SKM-1 treated with dmso at 0.1 percent for 144 hours (cell line): ENCODE measurements around the gene MAJIN.

Experiments used
- DNase-seq: peaks from one replicate; lab custom pipeline; 2025; ENCODE audit not compliant: unreplicated experiment; lab: John Stamatoyannopoulos, UW

Gene MAJIN

DNA sequence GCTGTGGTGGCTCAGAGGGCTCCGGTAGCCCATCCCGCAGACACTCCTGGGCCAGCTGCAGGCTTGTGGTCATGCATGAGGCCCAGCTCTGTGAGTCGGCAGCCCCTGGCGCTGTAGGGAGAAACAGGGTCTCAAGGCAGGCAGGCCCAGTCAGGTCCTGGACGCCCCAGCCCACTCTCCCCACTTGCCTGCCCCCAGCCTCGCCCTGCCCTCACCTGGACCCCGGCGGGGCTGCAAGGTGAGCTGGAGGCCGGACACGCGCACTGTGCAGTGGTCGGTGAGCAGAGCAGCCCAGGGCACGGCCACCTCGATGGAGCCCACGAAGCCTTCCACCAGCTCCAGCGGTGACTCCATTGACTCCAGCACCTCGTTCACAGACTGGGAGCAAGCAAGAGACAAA is 57.8 kb downstream of the MAJIN start:
- no peak for DNase-seq

- no peak for DNase-seq
Measured at GRCh38 chr11:64913171-64913727, 58.7 kb downstream of the MAJIN start.

- DNase-seq, result no peak
Measured at GRCh38 chr11:64911689-64912088, 60.2 kb downstream of the MAJIN start.

DNA sequence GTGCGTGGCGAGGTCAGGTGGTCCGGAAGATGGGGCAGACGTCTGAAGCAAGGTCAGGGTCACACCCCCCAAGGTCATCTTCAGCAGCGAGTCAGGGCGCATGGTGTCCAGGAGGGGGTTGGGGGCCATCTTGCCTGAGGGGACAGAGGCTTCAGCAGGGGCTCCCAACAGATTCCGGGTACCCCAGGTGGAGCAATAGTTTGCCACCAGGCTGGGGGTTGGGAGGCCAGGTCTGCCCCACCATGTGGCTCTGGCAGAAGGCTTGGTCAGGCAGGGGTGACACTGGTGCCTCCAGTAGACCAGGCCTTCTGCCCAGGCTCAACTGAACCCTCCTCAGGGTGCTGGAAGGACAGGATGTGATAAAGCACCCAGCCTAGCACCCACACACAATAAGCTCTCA is 60.8 kb downstream of the MAJIN start:
- no peak for DNase-seq

GRCh38 chr11:64910451-64911093 is 61.3 kb downstream of the MAJIN start:
- no peak for DNase-seq

- no peak for DNase-seq
Measured at GRCh38 chr11:64909653-64910343, 62.1 kb downstream of the MAJIN start.

GRCh38 chr11:64908766-64909165 is 63.1 kb downstream of the MAJIN start:
- DNase-seq, result no peak

GRCh38 chr11:64906314-64906635 is 65.6 kb downstream of the MAJIN start:
- DNase-seq, result no peak

- DNase-seq, result no peak
Measured at GRCh38 chr11:64905516-64906313, 66.2 kb downstream of the MAJIN start.

DNA sequence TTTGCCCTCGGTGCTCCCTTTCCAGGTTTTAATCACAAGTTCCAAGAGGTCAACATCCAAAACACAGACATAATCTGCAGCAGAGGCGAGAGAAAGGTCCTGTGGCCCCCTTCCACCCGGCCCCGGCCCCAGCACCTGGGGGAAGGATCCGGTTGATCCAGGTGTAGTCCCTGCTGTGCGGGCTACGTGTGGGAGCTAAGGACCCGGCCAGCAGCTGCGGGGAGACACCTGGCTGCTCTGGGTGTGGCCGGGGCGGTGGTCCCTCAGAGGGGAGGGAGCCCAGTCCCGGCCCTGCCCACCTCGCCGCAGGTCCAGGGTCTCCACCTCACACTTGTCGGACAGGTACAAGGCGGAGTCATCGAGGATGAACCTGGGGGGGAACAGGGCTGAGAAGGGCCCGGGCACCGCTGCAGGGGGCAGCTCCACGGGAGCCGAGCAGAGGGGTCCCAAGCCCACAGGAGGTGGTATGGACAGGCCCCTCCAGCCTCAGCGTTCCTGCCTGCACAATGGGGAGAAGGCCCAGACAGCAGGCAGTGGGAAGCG is 68.5 kb downstream of the MAJIN start:
- DNase-seq, result no peak

DNA sequence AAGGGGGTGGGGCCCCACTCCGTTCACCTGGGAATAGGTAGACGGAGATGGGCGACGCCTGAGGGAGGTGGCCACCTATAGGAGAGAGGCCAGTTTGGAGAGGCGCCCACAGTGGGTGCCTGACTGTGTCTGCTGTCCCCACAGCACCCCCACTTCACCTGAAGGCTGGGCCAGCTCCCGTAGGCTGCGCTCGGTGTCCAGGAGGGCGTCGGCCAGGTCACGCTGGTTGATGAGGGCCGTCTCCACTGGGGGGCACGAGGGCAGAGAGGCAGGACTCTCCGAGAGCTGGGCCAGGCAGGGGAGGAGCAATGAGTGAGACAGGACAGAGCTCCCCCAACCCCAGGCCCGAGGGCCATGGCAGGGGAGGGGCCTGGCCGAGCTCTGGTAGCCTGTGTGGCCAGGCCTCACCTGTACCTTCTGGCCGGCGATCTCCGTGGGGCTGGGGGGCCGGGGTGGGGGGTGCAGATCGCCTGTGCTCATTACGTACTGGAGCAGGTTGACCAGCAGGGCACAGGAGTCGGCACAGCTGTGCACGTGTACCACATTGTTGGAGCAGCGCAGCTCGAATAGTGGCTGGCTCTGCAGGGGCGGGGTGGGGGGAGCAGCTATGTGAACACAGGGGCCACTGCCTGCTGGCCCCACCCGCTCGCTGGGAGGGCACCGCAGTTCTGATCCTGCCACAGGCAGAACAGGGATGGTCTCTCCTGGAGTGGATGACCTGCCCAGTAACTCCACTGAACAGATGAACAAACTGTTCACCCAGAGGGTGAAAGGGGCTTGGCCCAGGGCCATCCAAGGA is 69.6 kb downstream of the MAJIN start:
- DNase-seq, result no peak

- DNase-seq, result no peak
Measured at GRCh38 chr11:64900774-64901173, 71.1 kb downstream of the MAJIN start.

- no peak for DNase-seq
Measured at GRCh38 chr11:64900263-64900678, 71.6 kb downstream of the MAJIN start.

GRCh38 chr11:64898541-64898940 is 73.4 kb downstream of the MAJIN start:
- no peak for DNase-seq

GRCh38 chr11:64898076-64898445 is 73.8 kb downstream of the MAJIN start:
- no peak for DNase-seq

DNA sequence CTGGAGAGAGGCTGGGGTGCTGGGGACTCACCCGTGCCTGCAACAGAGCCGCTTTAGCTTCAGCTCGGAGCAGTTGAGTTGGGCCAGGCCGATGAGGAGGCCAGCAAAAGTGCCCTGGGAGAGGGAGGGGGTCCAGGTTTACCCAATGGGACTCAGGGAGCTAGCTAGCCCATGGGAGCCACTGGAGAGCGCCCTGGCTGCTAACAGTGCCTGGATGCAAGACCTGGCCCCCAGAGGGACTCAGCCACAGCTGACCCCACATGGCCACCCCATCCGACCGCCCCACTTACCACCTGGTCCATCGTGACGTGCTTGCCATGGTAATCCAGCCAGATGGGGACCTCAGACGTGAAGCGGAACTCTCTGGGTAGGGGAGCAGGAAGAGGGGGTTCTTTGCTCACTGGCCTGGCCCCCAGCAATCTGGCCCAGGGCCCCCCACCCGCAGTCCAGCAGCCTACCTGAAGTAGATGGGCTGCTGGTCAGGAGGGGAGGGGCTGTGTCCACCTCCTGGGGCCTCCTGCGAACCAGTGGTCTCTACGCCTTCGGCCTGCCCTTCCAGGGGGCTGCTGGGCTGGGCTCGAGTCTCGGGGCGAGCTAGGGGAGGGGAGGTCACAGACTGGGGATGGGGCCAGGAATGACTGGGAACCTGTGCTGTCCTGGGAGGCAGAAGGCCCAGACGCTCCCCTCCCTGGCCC is 74.4 kb downstream of the MAJIN start:
- DNase-seq, result no peak

- no peak for DNase-seq
Measured at GRCh38 chr11:64896448-64897022, 75.4 kb downstream of the MAJIN start.

- DNase-seq, result no peak
Measured at GRCh38 chr11:64894812-64895452, 77.0 kb downstream of the MAJIN start.

GRCh38 chr11:64894070-64894811 is 77.7 kb downstream of the MAJIN start:
- DNase-seq, result peak; percentile 35
